B cell (primary cell): Measurements from ENCODE around the gene NTN4. TPM values are rescaled to one million over a fixed set of nuclear protein-coding genes. Genes with fewer than 3 reads are reported as not detected.

Experiments
- ATAC-seq: fragments of 200-7000 bp; cut with Tn5 transposase; one replicate; pipeline ENCODE4 v1.10.0; 2021; ENCODE audit warnings: low read depth, mild to moderate bottlenecking, moderate number of reproducible peaks, moderate library complexity
- CTCF ChIA-PET: fragments of 350-600 bp; sonication (Branson Sonifier 250); formaldehyde crosslinking; loops from one replicate; lab custom pipeline; 2021; ENCODE audit warnings: antibody characterized with exemption, inconsistent platforms; lab: Charles Lee
- POLR2A ChIA-PET: fragments of 350-600 bp; sonication (Branson Sonifier 250); formaldehyde crosslinking; loops from one replicate; lab custom pipeline; 2021; ENCODE audit warnings: antibody characterized with exemption; lab: Charles Lee
- DNase-seq: peaks from one replicate; pipeline ENCODE4 v3.0.0; 2013
- H2AFZ ChIP-seq: 2 replicates; pipeline ENCODE4 v1.6.1; 2012; ENCODE audit warnings: mild to moderate bottlenecking, low read depth, low read length; ENCODE audit not compliant: insufficient read depth, poor library complexity, severe bottlenecking
- H3K27ac ChIP-seq, 2 donors: 1 replicate in 1 of 2; 2 replicates in 1 of 2; pipeline ENCODE4 v1.5.1; 2012 to 2013; ENCODE audit warnings: low read length in 2 of 2, mild to moderate bottlenecking in 2 of 2, moderate library complexity in 1 of 2
- H3K27me3 ChIP-seq, 4 experiments: fragments of 200-600 bp in 1 of 4; sonication (generic) in 1 of 4; replicated peaks in 1 of 4; 1 replicate in 2 of 4; 2 replicates in 2 of 4; pipeline versions ENCODE4 v1.6.1 to v1.7.0; 2013 to 2016; ENCODE audit warnings: low read length in 3 of 4, mild to moderate bottlenecking in 2 of 4, mixed read lengths in 1 of 4, moderate library complexity in 1 of 4; ENCODE audit not compliant: insufficient read depth in 4 of 4, control insufficient read depth in 3 of 4; ENCODE audit errors: control extremely low read depth in 1 of 4
- H3K36me3 ChIP-seq, 2 experiments: replicated peaks in 1 of 2; 1 replicate in 1 of 2; 2 replicates in 1 of 2; pipeline versions ENCODE4 v1.6.1 to v1.7.1; 2013; ENCODE audit warnings: low read length in 1 of 2; ENCODE audit not compliant: insufficient read depth in 2 of 2, control insufficient read depth in 1 of 2; ENCODE audit errors: control extremely low read depth in 1 of 2, extremely low read depth in 1 of 2
- H3K4me1 ChIP-seq, 2 donors: fragments of 200-600 bp in 1 of 2; sonication (generic) in 1 of 2; 1 replicate in 1 of 2; 2 replicates in 1 of 2; pipeline versions ENCODE4 v1.5.1 to v1.6.1; 2013 to 2017; ENCODE audit warnings: low read length in 2 of 2; ENCODE audit not compliant: control insufficient read depth in 2 of 2, insufficient read depth in 2 of 2
- H3K4me2 ChIP-seq: replicated peaks from 2 replicates; pipeline ENCODE3; 2012; ENCODE audit warnings: mild to moderate bottlenecking, low read depth, low read length; ENCODE audit not compliant: poor library complexity, severe bottlenecking
- H3K4me3 ChIP-seq, 5 experiments: fragments of 200-600 bp in 1 of 5; sonication (generic) in 1 of 5; 1 replicate in 3 of 5; 2 replicates in 2 of 5; pipeline versions ENCODE4 v1.5.1 to v1.7.0; 2011 to 2016; ENCODE audit warnings: low read length in 4 of 5, mild to moderate bottlenecking in 4 of 5, low read depth in 2 of 5, control low read depth in 1 of 5, moderate library complexity in 1 of 5; ENCODE audit not compliant: insufficient read depth in 1 of 5; ENCODE audit errors: control extremely low read depth in 1 of 5, extremely low read depth in 1 of 5
- H3K79me2 ChIP-seq: fragments of 200-600 bp; sonication (generic); one replicate; pipeline ENCODE4 v1.6.0; 2016; ENCODE audit warnings: low read length; ENCODE audit not compliant: control insufficient read depth, insufficient read depth
- H3K9ac ChIP-seq: fragments of 200-600 bp; sonication (generic); 2 replicates; pipeline ENCODE4 v1.6.1; 2017; ENCODE audit warnings: mild to moderate bottlenecking, low read length, moderate library complexity
- H3K9me3 ChIP-seq, 3 donors: one replicate each; pipeline versions ENCODE4 v1.6.1 to v1.7.1; 2013; ENCODE audit warnings: low read length in 2 of 3; ENCODE audit not compliant: control insufficient read depth in 2 of 3, insufficient read depth in 1 of 3; ENCODE audit errors: control extremely low read depth in 1 of 3
- H4K20me1 ChIP-seq: 2 replicates; pipeline ENCODE4 v1.6.0; 2012; ENCODE audit warnings: mild to moderate bottlenecking, low read length; ENCODE audit not compliant: insufficient read depth, control insufficient read depth, poor library complexity, severe bottlenecking
- H3K27ac Mint-ChIP-seq: one replicate; pipeline ENCODE4 v1.8.0; 2021; ENCODE audit warnings: mixed read lengths
- H3K27me3 Mint-ChIP-seq: one replicate; pipeline ENCODE4 v1.8.0; 2021; ENCODE audit warnings: mixed read lengths
- H3K4me1 Mint-ChIP-seq: one replicate; pipeline ENCODE4 v1.8.0; 2021; ENCODE audit warnings: mixed read lengths
- H3K4me3 Mint-ChIP-seq: one replicate; pipeline ENCODE4 v1.8.0; 2021; ENCODE audit warnings: mixed read lengths
- H3K9me3 Mint-ChIP-seq: one replicate; pipeline ENCODE4 v1.8.0; 2022; ENCODE audit warnings: mixed read lengths; ENCODE audit not compliant: insufficient read depth
- CTCF ChIP-seq: fragments of 200-600 bp; IDR thresholded peaks from one replicate; pipeline ENCODE4 v1.8.0; 2022; ENCODE audit warnings: antibody characterized with exemption, mild to moderate bottlenecking
- EZH2 ChIP-seq: IDR thresholded peaks from 2 replicates; pipeline ENCODE4 v1.6.1; 2012; ENCODE audit warnings: borderline replicate concordance, low read depth, mild to moderate bottlenecking, moderate library complexity, low read length; ENCODE audit not compliant: insufficient read depth, poor library complexity, severe bottlenecking
- WGBS: methylation state at CpG from one replicate; pipeline ENCODE4 v1.1.5; 2013; ENCODE audit warnings: missing lambda C conversion rate; ENCODE audit not compliant: insufficient coverage; 5-methylcytosine and 5-hydroxymethylcytosine counted together
- intact Hi-C: fragments of 100-400 bp; cut with micrococcal nuclease; formaldehyde crosslinking; loops from one replicate; pipeline ENCODE4 v1.10.0; 2022
- polyA plus RNA-seq: library from polyadenylated mRNA; depleted of rRNA; stranded (reverse); fragments of >200 nt; gene quantifications from 2 replicates; pipeline ENCODE4 v1.2.3, GENCODE V29; 2012
- total RNA-seq, 2 donors: library from RNA; stranded (reverse); fragments of 120-200 nt in 1 of 2; gene quantifications; 1 replicate in 1 of 2; 2 replicates in 1 of 2; pipeline versions ENCODE4 v1.2.3 to v1.2.4, GENCODE V29; 2013 to 2022

Gene NTN4
- total and polyA plus RNA-seq, 2 donors (not counting 1 experiment from before 2014, with no cell fraction given): not detected

DNA sequence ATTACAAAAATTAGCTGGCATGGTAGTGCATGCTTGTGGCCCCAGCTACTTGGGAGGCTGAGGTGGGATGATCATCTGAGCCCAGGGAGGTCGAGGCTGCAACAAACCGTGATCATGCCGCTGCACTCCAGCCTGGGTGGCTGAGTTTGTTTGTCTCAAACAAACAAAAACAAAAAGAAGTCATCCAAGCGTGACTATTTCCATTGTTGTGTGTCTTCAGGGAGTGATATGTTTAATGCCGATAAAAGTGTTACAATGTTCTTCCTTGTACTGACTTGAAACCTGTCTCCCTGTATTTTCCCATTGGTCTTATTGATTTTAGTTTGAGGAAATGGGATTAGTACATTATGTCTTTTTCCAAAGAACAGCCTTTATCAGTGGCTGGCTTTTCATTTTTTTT is 163.7 kb downstream of the NTN4 start:
- H3K9ac ChIP-seq: no peak overlapping the region
- ChIA-PET CTCF (no interaction called here), POLR2A (no interaction called here)
- H3K9me3 Mint-ChIP-seq: no peaks in the 10 kb centered on the region
- peaks cover 9% of the 10 kb centered on the region for H3K4me1 Mint-ChIP-seq
- no peak for TF ChIP-seq EZH2
- no peak for TF ChIP-seq CTCF
- H3K36me3 ChIP-seq: no peaks in the 10 kb centered on the region
- intact Hi-C loops: no loop called here
- H3K4me1 ChIP-seq: peaks cover 3 to 11% of the 10 kb centered on the region in 2 donors
- H3K27ac Mint-ChIP-seq: no peak overlapping the region
- H3K27ac ChIP-seq: no peak overlapping the region
- DNase-seq (no peak), ATAC-seq (no peak)
- no peaks in the 10 kb centered on the region for H3K27me3 ChIP-seq
- WGBS: 100% methylated on average over 2 of the region's 5 CpGs
- no peak overlapping the region for H2AFZ ChIP-seq
- H3K4me3 Mint-ChIP-seq: no peak overlapping the region
- H4K20me1 ChIP-seq: no peaks in the 10 kb centered on the region
- H3K79me2 ChIP-seq: no peaks in the 10 kb centered on the region
- no peaks in the 10 kb centered on the region for H3K27me3 Mint-ChIP-seq
- H3K9me3 ChIP-seq: peaks cover 0 to 3% (median 0%) of the 10 kb centered on the region in 3 donors
- H3K4me3 ChIP-seq: no peak overlapping the region
- no peak overlapping the region for H3K4me2 ChIP-seq

- CTCF ChIA-PET: no interaction called here
- H3K27me3 Mint-ChIP-seq: peaks cover 3% of the 10 kb centered on the region
- no peaks in the 10 kb centered on the region for H3K79me2 ChIP-seq
- no peak overlapping the region for H3K4me3 Mint-ChIP-seq
- no peaks in the 10 kb centered on the region for H4K20me1 ChIP-seq
- H3K4me1 ChIP-seq: peaks cover 3 to 11% of the 10 kb centered on the region in 2 donors
- DNase-seq (no peak), ATAC-seq (no peak)
- H2AFZ ChIP-seq: no peak overlapping the region
- no peaks in the 10 kb centered on the region for H3K27me3 ChIP-seq
- POLR2A ChIA-PET: no interaction called here
- no peak overlapping the region for H3K4me3 ChIP-seq
- no peak overlapping the region for H3K27ac Mint-ChIP-seq
- no peak overlapping the region for H3K9ac ChIP-seq
- no peak overlapping the region for H3K27ac ChIP-seq
- H3K4me1 Mint-ChIP-seq: peaks cover 9% of the 10 kb centered on the region
- H3K4me2 ChIP-seq: no peak overlapping the region
- peaks cover 0 to 3% (median 0%) of the 10 kb centered on the region in 3 donors for H3K9me3 ChIP-seq
- H3K9me3 Mint-ChIP-seq: no peaks in the 10 kb centered on the region
- TF ChIP-seq EZH2: no peak
- TF ChIP-seq CTCF: no peak
- no CpG with 5 or more reads among the region's 4 CpGs for WGBS
- intact Hi-C loops: no loop called here
- H3K36me3 ChIP-seq: no peaks in the 10 kb centered on the region
Observed at GRCh38 chr12:95625012-95625411, 165.6 kb downstream of the NTN4 start.
